HG03175 (cell line): ENCODE data around the gene MROH8.
"Not testable (repeated sequence)": the region's sequence is repeated elsewhere in the genome, so short reads cannot be mapped to it uniquely, and the experiment has no call there.

Experiments used
- ATAC-seq: cut with Tn5 transposase; IDR thresholded peaks from one replicate; pipeline ENCODE4 v1.9.1; 2021; ENCODE audit warnings: mild to moderate bottlenecking, moderate library complexity; ENCODE audit not compliant: unreplicated experiment

MROH8 gene

GRCh38 chr20:37095599-37096414 lies 83.5 kb downstream of the MROH8 start, which contains the start of gene RBL1:
Gene RBL1 (minus strand): TSS chr20:37095997. CDS start chr20:37095928, 69 bp downstream.
- peak; percentile 84 for ATAC-seq

DNA sequence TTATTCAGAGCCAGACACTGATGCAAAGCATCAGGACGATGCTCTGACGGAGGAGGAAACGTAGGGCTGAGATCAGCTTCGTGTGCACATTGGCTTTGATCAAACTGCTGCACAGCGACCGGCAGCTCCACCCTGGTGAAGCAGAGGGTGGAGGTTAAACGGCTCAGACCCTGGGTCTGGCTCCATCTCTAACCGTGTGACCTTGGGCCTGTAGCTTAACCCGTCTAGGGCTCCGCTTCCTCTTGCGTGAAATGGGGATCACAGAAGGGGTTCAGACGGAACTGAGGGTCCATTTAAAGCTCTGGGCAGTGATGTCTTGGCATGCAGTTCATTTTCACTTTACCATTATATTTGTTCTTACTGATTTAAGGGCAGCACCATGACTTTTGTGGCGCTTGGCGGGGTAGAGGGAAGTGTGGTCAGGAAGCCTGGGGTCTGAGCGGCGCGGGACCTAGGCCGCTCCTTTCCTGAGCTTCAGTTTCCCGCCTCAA lies 84.2 kb downstream of the MROH8 start:
- no peak for ATAC-seq

- no peak for ATAC-seq
Measured at GRCh38 chr20:37090407-37090806, 88.9 kb downstream of the MROH8 start.

DNA sequence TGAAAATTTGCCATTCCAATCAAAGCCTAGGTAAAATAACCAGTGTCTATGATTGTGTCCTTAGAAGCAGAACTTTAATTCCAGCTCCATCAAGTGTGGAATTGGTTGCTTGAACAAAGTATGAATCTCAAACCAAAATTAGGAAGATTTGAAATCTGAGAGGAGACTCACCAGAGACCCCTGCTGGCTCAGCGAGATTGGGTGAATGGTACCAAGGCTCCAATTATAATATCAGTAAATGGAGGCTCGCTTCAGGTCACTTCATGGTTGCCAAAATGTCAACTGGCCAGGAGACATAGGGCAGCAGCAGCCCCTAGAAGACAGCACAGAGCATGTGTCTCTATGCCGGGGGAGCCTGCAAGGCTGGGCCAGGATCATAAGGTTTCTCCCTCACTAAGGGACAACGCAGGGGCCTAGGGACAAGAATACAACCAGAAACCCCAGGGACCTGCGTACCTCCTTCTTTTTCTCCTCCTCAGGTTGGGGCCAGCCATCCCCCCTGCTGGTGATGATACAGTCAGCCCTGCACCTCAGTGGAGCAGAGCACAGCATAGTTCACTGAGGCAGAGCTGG lies 97.5 kb downstream of the MROH8 start:
- ATAC-seq = no peak

- ATAC-seq = no peak
Measured at GRCh38 chr20:37077009-37077408, 102.3 kb downstream of the MROH8 start.

- no peak for ATAC-seq
Measured at GRCh38 chr20:37075932-37076685, 103.2 kb downstream of the MROH8 start.

DNA sequence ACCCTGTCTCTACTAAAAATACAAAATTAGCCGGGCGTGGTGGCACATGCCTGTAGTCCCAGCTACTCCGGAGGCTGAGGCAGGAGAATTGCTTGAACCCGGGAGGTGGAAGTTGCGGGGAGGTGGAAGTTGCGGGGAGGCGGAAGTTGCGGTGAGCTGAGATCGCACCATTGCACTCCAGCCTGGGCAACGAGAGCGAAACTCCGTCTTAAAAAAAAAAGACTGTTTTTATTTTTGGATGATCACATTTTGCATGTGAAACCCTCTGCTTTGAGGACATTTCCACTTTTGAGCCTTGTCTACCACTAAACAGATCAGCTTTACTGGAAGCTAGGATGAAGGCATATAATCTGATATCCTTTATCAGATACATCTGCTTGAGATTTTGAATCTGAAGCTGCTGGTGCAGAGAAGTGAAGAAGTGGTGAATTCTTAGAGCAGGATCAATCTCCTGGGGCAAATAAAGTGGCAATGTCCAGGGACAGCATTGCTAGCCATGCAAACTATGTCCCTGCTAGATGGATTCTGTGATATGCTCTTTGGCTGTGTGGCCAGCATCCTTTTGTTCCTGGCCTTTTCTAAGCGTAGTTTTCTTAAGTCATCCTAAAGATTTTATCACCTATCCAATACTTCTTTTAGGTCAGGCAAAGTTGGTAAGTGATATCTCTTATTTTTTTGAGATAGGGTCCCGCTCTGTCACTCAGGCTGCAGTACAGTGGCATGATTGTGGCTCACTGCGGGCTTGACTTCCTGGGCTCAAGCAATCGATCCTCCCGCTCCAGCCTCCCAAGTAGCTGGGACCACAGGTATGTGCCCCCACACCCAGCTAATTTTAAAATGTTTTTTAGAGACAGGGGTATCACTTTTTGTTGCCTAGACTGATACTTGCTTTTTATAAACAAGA lies 106.8 kb downstream of the MROH8 start:
- ATAC-seq = no peak

DNA sequence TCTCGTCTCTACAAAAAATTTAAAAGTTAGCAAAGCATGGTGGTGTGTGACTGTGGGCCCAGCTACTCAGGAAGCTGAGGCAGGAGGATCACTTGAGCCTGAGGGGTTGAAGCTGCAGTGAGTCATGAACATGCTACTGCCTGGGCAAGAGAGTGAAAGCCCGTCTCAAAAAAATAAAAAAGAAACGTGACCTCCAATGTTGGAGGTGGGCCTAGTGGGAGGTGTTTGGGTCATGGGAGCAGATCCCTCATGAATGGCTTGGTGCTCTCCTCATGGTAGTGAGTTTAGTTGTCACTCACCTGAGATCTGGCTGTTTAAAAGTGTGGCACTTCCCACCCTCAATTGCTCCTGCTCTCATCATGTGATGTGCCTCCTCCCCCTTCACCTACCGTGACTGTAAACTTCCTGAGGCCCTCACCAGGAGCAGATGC lies 107.9 kb downstream of the MROH8 start:
- no peak for ATAC-seq

DNA sequence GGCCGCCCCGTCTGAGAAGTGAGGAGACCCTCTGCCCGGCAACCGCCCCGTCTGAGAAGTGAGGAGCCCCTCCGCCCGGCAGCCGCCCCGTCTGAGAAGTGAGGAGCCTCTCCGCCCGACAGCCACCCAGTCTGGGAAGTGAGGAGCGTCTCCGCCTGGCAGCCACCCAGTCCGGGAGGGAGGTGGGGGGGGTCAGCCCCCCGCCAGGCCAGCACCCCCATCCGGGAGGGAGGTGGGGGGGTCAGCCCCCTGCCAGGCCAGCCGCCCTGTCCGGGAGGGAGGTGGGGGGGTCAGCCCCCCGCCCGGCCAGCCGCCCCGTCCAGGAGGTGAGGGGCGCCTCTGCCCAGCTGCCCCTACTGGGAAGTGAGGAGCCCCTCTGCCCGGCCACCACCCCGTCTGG lies 109.8 kb downstream of the MROH8 start:
- ATAC-seq = not testable (repeated sequence)

DNA sequence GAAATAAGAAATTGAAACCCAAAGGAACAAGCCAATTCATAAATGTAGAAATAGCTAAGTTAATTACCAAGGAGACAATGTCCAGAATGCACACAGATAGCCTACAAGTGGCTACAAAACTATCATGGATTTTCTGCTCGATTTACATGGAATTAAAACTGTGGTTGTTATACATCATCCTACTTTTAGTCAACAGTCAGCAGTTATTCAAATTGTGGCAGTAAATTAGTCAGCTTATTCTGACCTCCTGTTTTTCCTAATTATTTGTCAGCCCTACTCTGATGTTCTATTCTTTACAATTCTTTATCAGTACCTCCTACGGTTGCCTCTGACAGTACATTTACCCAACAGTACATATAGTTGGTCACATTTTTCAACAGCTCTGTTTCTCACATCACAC lies 113.2 kb downstream of the MROH8 start:
- no peak for ATAC-seq

DNA sequence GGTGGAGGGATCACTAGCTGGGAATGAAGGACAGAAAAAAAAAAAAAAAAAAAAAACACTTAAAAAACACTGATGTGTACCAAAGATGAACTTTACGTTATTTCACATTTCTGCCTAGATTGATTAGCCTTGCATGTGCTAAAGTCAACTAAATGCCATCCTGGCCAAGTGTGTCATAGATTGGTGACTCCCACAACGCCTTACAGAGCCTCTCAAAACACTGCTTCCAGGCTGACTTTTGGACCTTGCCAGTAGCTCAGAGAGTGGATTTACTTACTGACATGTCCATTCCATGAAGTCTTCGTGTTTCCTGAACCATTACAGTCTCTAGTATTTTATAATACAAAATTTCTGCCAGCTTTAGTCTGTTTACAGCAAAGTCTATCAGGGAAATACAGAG lies 124.1 kb downstream of the MROH8 start:
- ATAC-seq = no peak

- no peak for ATAC-seq
Measured at GRCh38 chr20:37053230-37053950, 126.0 kb downstream of the MROH8 start.
